HG03175 (cell line): ENCODE results near the gene CAPS2.
"Not testable (repeated sequence)": the region's sequence is repeated elsewhere in the genome, so short reads cannot be mapped to it uniquely, and the experiment has no call there.

Source experiments
- ATAC-seq: cut with Tn5 transposase; IDR thresholded peaks from one replicate; pipeline ENCODE4 v1.9.1; 2021; ENCODE audit warnings: mild to moderate bottlenecking, moderate library complexity; ENCODE audit not compliant: unreplicated experiment

CAPS2 gene

DNA sequence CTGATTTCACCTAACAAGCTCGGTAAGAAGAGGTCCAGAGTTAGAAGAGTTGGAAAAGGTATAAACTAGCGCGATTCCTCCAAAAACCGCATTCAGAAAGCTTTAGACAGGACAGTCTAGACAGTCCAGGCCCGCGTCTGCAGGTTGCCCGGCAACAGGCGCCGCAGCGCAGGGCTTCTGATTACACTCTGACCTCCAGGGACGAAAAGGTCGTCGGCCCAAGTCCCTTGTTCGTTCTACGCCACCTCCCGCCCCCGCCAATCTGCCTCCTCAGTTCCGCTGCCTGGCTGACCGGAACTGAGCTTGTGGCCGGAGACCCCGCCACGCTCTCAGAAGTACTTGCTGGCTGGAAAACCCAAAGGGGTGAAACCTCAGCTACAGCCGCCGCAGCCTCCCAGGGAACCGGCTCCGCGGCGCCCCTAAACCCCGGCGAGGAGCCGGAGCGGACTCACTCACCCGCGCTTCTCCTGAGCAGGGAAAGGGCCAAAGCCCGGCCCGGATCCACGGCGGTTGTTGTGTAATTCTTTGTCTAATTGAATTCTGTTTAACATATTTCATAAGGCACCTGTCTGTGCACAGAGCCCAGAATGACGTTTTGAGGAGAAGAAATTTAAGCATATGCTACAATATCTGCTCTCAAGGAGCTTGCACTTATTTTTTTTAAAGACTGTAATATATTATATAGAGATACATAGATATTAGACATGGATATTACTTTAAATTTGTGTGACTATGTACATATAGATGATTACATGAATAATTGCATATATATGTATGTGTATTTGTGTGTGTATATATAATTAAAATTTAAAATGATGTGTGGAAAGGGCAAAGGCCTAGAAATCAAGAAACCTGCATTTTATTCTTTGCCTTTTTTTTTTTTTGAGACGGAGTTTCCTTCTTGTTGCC is at the start of gene CAPS2:
Gene CAPS2 (minus strand): TSS at position 407 of the 909 bp plus-strand sequence. CDS start 3,826 bp downstream, outside the sequence.
- peak; percentile 85 for ATAC-seq

DNA sequence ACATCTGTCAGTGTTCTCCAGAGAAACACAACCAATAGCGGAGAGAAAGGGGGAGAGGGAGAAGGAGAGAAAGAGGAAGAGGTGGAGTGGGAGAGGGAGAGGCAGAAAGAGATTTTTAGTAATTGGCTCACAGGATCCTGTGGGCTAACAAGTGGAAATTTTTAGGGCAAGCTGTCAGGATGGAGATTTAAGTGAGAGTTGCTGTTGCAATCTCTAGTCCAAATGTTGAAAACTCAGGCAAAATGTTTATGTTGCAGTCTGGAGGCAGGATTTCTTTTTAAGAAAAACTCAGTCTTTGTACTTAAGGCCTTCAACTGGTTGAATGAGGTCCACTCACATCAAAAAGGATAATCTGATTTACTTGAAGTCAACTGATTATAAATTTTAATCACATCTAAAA is 48.2 kb upstream of the CAPS2 start:
- ATAC-seq, result no peak

DNA sequence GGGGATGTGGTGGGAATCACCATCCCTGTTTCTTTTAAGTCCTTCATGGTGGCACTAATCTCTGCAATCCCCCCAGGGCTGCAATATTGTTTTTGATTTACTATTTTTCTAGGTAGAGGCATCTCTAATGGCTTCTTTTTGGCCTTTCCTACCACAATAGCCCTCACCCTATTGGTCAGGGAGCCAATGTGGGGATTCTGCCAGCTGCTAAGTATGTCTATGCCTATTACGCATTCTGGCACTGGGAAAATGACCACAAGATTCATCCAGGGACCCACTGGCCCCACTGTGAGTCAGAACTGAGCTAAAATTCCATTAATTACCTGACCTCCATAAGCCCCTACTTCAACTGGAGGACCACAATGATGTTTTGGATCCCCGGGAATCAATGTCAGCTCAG is 44.8 kb upstream of the CAPS2 start:
- no peak for ATAC-seq

DNA sequence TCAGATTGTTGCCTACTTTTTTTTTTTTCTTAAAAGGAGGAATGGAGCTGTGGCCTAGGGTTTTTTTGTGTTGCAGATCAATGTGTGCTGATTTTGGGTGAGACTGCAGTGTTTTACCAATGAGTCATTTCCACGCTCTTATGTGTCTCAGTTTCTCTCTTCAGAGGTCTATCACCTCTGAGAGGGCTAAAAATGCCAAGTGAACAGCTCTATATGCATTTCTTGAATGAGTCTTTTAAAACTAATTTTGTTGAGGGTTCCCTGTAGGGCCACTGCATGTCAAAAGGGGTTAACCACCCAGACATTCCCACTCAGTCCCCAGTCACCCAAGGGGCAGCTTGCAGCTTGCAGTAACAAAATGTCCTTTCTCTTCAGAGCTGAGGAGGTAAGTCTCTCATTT is 36.5 kb upstream of the CAPS2 start:
- peak; percentile 47 for ATAC-seq

DNA sequence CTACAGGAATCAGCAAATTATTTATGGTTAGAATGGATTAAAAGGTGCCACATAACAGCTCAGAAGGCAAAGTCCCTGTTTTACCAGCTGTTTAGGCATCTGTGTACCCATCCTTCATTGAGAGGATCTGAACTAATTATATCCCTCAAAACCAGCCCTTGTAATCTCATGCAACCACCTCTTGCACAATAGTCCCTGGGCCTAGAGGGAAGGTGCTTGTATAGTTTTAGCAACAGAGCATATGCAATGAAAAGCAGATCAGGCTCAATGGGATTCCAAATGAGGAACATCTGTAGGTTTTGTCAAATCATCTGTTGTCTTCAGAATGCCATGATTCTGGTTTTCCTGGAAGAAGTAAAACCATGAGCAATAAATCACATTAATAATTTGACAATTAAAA is 34.8 kb upstream of the CAPS2 start:
- no peak for ATAC-seq

DNA sequence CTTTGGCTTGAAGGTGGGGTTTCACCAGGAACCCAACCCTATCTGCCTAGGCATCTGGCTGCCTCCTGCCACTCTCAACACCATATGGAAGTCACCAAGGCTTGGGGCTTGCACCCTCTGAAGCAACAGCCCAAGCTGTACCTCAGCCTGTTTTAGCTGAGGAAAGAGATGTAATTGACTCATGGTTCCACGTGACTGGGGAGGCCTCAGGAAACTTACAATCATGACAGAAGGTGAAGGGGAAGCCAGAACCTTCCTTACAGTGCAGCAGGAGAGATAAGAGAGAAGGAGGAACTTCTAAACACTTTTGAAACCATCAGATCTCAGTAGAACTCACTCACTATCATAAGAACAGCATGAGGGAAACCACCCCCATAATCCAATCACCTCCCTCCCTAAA is 31.3 kb upstream of the CAPS2 start:
- no peak for ATAC-seq

DNA sequence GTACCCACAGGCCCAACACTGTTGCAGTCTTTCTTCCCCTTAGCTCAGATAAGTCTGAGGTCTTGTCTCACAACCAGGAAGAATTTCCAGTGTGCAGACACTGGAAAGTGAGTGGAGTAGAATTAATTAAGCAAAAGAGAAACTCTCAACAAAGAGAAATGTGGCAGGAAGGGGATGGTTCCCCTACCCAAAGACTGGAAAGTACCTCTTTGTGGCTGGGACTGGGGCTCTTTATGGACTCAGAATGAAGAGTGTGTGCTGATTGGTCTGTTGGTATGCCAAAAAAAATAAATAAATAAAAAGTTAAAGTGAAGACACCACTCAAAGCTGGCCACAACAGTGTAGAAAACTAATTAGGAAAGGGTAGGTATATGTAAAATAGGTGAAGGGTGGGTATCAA is 30.8 kb upstream of the CAPS2 start:
- ATAC-seq, result no peak

DNA sequence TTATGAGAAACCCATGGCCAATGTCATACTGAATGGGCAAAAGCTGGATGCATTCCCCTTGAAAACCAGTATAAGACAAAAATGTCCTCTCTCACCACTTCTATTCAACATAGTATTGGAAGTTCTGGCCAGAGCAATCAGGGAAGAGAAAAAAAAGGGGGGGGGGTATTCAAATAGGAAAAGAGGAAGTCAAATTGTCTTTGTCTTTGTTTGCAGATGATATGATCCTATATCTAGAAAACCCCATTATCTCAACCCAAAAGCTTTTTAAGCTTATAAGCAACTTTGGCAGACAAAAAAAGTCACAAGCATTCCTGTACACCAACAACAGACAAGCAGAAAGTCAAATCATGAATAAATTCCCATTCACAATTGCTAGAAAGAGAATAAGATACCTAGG is 23.9 kb upstream of the CAPS2 start:
- ATAC-seq, result no peak

DNA sequence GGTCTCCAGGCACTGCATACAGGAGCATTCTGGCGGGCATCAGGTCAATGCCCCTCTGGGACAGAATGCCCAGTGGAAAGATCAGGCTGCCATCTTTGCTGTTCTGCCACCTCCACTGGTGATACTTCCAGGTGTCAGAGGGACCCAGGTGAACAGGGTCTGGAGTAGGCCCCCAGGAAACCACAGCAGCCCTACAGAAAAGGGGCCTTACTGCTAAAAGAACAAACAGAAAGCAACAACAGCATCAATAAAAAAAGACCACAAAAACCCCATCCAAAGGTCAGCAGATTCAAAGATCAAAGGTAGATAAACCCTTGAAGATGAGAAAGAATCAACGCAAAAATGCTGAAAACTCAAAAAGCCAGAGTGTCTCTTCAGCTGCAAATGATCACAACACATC is 20.3 kb upstream of the CAPS2 start:
- no peak for ATAC-seq

DNA sequence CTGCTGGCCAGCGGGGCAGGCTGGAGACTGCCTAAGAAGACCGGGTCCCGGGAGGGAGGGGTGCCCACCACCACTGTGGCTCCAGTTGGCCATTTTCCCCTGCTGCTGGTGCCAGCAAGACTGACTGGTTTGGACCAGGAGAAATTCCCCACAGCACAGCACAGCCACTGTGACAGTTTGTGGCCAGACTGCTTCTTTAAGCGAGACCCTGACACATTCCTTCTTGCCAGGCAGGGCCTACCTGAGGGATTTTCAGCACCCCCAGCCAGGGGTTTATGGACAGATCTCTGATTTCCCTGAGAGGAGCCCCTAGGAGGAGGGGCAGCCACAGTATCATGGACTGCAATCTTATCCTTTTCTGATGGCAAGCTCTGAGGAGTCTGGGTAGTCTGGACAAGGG is 19.8 kb upstream of the CAPS2 start:
- no peak for ATAC-seq

DNA sequence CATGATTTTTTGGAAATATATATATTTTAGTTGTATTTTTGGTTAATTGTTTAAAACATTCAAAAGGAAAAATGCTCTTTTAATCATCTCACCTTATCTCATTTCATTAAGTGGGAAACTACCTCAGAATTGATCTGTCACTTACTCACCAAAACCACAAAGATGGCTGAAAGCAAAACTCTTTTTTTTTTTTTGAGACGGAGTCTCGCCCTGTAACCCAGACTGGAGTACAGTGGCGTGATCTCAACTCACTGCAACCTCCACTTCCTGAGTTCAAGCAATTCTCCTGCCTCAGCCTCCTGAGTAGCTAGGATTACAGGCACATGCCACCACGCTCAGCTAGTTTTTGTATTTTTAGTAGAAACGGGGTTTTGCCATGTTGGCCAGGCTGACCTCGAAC is 16.1 kb upstream of the CAPS2 start:
- not testable (repeated sequence) for ATAC-seq

DNA sequence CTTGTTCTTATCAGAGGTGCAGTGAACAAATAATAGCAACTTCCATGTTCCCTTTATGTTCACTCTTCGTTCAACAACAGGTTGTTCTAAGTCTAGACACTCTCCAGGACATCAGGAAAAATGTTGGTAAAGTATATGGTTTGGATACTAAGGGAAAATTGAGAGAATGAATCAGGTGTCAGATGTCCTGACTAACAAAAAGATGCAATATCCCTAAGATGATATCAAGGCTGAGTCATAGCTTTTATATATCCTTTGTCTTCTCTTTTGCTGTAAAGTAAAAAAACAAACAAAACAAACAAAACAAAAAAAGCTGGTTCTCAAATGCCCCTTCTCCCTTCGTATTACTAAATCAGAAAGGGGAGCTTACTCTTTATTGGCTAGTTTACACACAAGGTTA is 15.4 kb upstream of the CAPS2 start:
- no peak for ATAC-seq

DNA sequence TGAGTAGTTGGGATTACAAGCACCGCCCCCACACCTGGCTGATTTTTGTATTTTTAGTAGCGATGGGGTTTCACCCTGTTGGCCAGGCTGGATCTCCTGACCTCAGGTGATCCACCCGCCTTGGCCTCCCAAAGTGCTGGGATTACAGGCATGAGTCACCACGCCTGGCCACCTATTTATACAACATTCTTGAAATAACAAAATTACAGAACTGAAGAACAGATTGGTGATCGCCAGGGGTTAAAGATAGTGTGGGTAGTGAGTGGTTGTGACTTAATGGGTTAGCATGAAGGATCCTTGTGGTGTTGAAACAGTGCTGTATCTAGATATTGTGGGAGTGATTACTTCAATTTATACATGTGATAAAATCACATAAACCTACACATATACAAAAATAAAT is 11.7 kb upstream of the CAPS2 start:
- ATAC-seq, result no peak

DNA sequence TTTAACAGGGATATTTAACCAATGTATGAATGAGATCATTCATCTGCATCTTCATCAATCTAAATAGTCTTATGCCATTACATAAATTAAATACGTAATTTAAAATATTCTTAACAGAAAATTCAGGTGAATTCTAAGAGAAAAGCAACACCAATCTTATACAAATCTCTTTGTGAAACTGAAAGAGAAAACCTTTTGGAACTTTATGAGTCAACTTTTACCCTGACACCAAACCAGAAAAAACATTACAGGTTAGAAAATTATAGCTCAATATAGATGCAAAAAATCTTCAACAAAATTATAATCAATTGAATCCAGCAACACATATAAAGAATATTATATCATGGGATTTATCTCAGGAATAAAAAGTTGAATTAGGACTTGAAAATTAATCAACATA is 7.8 kb upstream of the CAPS2 start:
- ATAC-seq, result peak; percentile 73

DNA sequence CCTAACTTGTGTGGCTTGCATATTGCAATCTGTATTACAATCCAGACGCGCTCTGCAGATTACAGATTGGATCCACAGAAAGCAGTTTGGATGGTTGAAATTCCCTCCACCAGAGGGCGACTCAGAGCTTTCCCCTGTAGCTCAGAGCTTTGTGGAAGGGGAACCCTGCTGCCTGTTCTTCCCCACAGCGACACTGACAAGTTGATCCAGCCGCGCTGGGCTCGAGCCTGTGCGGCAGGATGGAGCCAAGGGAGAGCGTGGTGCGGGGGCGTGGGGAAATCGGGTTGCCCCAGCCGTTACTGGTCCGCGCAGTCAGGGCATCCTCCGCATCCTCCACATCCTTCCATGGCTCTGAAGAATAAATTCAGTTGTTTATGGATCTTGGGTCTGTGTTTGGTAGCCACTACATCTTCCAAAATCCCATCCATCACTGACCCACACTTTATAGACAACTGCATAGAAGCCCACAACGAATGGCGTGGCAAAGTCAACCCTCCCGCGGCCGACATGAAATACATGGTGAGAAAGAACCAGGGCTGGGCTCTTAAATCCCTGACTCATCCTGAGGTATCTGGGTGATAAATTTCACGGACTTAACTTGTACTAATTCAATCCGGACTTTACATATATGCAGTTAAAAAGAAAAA is 4.4 kb upstream of the CAPS2 start, which contains the start of gene GLIPR1L1:
Gene GLIPR1L1 (plus strand): TSS at position 287 of the 647 bp plus-strand sequence. CDS start 59 bp downstream, at position 346.
- ATAC-seq, result peak; percentile 51

DNA sequence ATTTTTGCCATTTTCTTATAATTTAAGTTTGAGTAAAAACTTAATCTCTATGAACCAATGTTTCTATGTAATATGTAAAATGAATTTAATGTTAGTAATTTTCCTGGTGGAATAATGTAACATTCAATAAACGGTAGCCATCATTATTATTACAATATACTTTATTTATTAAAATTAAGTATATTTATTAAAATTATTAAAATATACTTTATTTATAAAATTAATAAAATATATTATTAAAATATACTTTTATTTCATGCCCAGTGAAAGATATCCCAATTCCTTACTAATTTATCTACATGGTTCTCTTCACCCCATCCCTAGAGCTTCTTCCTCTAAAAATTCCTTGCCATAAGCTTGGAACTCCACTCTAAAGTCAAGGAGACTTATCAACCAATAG is 2.5 kb downstream of the CAPS2 start:
- no peak for ATAC-seq

DNA sequence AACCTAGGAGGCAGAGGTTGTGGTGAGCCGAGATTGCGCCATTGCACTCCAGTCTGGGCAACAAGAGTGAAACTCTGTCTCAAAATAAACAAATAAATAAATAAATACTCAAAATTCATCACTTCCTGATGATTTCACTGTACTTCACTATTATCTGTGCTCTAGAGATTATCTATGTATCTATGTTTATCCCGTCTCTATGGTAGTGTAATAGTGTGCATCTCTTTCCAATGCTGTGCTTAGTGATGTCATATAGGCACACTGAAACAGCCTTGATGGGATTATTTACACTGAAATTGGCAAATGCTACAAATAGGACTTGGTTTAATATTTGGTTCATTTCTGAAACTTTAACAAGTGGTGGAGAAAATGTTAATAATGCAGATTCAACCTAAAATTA is 6.5 kb downstream of the CAPS2 start:
- ATAC-seq, result no peak

DNA sequence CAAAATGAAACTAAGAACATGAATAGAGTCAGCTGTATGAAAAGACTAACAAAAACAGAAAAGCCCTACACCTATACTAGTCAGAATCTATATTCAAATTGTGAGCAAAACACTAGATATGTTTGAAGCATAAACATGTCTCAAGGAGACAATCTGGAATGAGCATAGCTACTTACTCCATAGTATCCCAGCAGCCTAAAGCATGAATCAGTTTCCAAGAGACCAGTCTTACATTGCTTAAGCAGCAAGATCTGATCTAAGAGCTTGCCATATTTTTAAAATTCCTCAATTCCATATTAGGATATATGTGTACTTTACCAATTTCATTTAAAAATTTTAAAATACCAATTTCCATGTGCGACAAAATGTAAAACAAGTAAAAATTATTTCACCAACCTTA is 7.7 kb downstream of the CAPS2 start:
- ATAC-seq, result no peak

DNA sequence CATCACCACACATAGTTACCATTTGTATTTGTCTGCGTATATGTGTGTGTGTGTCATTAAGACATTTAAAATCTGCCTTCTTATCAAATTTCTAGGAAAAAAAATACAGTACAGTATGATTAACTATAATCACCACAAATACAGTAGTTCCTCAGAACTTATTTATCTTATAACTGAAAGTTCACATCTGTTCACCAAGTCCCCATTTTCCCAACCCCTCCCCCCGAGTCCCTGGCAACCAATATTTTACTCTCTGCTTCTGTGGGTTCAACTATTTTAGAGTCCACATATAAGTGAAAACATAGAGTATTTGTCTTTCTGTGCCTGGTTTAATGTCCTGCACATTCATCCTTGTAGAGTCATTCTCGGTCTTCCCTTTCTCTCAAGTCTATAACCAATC is 12.3 kb downstream of the CAPS2 start:
- ATAC-seq, result no peak

DNA sequence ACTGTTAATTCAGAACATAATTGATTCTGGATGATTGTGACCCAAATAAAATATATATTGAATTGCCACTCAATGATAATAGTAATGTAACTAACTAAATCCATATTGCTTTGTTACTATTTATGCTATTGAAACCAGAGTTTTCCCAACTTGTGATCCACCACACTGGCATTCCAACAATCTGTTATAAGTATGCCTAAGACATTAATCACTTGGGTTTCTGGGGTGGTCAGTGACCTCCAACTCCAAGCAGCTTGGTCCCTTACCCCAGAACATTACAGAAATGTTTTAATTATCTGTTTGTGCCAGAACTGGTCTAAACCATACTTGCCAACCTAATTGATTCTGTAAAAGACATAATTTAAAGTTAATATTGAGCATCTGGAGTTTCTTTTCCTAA is 14.6 kb downstream of the CAPS2 start:
- no peak for ATAC-seq

DNA sequence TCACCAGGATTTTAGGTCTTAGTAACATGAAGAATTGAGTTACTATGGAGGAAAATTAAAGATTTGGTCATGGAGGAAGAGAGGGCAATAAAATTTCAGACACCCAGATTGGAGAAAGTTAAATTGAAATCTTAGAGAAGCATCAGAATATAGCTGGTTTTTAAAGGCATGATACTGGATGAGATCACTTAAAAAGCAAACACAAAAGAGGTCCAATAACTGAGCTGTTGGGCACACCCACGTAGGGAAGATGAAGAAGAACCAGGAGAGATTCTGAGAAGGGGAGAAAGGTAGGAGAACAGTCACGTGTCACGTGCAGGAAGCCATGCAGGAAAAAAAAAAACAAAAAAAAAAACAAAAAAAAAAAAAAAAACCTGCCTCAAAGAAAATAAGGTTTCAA is 18.8 kb downstream of the CAPS2 start:
- no peak for ATAC-seq

DNA sequence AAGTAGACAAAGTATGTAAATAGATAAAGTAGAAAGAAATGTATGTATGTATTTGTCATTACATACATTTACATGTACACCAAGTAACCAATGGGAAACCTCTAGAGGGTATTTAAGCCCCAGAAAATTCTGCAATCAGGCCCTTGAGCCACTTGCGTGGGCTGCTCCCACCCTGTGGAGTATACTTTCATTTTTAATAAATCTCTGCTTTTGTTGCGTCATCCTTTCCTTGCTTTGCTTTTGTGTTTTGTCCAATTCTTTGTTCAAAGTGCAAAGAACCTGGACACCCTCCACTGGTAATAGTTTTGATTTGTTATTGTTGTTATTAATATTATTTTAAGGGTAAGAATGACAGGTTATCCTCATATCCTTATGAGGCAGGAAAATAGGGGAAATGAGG is 21.8 kb downstream of the CAPS2 start:
- ATAC-seq, result no peak
